Measurements from ENCODE around the gene HOXC11.

The HOXC11 gene

DNA sequence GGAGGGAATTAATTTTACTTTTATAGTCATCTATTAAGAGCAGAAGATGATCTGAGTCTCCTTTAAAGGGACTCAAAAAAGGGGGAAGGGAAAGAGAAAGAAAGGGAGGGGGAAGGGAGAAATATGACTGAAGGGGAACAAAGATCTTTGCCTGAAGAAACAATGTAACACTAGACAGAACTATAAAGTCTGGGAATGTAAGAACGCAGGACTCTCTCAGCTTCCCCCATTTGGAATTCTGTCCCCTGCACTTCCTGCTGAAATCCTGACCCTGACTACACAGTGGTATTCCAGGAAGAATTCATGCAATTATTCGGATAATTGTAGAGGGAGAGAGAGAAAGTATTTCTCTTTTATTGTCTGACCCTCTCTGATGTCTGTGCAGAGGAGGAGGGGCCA is 8.6 kb upstream of the HOXC11 start:
- TF ChIP-seq, protein P1, sequence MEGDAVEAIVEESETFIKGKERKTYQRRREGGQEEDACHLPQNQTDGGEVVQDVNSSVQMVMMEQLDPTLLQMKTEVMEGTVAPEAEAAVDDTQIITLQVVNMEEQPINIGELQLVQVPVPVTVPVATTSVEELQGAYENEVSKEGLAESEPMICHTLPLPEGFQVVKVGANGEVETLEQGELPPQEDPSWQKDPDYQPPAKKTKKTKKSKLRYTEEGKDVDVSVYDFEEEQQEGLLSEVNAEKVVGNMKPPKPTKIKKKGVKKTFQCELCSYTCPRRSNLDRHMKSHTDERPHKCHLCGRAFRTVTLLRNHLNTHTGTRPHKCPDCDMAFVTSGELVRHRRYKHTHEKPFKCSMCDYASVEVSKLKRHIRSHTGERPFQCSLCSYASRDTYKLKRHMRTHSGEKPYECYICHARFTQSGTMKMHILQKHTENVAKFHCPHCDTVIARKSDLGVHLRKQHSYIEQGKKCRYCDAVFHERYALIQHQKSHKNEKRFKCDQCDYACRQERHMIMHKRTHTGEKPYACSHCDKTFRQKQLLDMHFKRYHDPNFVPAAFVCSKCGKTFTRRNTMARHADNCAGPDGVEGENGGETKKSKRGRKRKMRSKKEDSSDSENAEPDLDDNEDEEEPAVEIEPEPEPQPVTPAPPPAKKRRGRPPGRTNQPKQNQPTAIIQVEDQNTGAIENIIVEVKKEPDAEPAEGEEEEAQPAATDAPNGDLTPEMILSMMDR (IDR thresholded peaks at IDR 0.05) = no peak

DNA sequence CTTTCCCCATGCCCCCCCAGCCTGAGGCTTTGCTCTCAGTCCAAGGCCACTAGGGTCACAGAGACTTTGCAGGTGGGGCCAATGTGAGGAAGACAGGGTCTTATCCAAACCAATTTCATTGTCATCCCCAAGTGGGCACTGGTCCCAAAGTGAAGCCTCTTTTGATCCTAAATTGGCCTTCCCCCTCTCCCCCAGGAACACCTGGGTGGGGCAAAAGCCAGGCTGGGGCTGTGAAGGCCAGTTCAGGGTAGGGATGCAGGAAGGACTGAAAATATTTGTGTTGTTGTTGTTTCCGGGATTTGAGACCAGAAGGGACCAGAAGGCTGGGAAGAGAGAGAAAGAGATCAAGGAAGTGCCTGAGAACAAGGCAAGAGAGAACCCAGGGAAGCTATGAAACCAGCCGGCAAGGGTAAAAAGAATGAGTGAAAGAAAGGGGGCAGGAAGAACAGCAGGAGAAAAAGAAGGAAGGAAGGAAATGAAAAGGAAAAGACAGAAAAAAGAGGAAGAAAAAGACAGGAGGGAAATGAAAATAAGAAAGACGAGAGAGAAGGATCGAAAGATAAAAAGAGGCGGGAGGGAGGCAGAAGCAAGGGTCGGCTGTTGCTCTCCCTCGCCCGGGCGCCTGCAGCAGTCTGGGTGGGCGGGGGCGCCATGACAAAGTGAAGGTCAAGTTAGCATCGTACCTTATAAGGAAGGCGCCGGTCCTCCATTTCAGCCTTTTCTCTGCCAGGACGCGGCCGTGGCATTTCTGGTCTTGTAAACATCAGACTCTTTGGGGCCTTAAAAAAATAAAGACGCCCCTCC is 7.4 kb upstream of the HOXC11 start:
- TF ChIP-seq, protein P1 (IDR thresholded peaks at IDR 0.05) = no peak

DNA sequence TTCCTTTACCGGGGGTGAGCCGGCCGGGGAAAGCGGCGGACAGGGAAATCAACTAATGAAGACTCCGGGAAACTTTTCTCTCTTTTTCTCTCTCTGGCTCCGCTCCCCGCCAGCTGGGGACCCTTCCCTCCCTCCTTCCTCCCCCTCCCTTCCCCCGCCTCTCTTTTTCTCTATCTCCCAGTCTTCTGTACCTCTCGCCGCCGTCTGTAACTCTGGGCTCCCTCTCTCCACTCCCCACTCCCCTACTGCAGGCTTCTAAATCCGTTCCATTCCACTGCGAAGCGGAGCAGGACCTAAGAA is 6.9 kb upstream of the HOXC11 start:
- TF ChIP-seq, protein P1 (IDR thresholded peaks at IDR 0.05) = no peak

DNA sequence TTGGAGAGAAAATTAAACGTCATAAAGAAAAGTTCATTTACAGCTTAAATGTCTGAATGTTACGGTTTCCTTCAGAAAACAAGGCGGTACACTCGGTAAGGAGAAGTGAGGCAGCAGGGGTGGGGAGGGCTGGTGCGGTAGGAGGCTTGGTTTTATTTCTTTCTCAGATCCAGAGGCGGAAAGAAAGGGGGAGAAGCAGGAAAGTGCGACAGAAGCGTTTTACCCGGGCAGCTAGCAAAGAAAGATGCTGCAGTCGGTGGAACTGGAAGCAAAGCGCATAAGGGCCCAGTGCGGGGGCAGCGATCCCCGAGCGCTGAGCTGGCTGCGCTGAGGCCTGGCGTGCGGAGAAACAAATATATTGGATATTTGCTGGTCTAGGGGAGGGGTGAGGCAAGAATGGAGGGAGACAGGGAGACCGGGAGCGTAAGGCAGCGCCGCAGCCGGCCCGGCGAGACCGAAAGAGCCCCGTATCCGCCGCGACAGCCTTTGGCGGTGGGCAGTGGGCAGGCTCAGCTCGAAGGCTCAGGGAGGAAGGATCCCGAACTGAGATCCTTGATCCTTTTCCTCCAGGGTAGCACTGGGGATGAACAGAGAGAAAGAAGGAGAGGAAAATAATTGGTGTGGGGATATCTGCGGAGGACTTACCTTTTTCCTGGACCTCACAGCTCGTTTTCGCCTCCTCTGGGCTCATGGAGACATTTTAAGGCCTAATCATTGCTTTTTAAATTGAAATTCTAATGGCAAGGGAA is 6.4 kb upstream of the HOXC11 start:
- TF ChIP-seq, protein P1 (IDR thresholded peaks at IDR 0.05) = no peak

DNA sequence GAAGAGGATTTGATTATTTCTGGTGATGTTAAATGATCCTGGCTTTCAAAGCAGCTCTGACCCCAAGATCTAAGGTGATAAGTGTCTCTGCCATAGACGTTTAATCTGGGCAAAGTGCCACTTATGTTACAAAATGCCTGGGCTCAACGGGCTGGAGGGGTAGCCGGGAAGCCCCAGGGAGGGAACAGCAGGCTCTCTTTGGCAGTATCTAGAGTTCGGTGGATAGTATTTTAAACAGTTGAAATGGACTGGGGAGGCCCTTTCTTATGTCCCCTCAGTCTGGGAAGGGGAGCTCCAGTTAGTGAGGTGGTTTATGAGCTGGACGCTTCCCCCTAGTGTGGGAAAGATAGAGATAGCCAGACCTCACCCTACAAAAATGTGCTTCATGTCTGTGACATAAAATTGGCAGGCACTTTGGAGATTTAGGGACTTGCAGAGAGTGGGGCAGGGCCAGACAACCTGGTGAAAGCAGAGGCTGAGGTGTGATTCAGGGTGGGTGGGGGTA is 5.5 kb upstream of the HOXC11 start:
- TF ChIP-seq, protein P1 (IDR thresholded peaks at IDR 0.05) = no peak

DNA sequence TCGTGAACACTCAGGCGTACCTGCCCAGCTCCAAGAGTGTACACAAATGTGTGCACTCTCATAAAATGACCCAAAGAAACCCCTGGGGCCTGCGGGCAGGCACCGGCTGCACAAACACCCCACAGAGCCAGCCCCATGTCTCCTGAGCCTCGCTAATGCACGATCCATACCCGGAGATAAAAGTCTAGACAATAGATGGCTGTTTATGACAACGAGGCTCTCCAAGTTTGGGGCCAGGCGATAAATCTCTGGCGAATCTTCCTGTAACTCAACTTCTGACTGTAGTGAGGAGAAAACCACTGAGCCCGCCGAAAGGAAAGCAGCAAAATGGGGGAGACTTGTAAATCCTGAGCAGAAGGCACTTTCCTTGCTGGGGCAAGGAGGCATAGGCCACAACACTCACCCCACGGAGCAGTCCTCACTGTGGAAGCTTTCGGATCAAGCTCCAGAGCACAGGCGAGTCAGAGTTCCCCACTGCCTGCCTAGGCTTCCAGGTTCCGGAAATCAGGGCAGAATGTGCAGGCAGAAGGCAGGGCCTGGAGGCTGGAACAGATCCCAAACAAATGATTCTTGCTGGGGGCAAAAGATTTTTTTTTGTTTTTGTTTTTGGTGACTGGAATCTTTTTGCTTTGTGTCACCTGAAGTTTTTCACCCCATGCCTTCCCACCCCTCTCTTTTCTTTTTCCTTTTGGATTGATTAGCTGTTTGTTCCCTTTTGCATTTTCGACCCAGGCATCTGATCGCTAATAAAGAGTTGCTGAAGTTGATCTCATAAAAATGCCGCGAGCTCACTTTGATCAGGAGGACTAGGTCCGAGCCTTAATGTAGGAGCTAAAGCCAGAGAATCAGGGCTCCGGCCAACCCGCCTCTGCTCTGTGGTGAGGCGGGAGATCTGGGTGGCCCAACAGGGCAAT is 4.5 kb upstream of the HOXC11 start:
- TF ChIP-seq, protein P1 (IDR thresholded peaks at IDR 0.05) = no peak

DNA sequence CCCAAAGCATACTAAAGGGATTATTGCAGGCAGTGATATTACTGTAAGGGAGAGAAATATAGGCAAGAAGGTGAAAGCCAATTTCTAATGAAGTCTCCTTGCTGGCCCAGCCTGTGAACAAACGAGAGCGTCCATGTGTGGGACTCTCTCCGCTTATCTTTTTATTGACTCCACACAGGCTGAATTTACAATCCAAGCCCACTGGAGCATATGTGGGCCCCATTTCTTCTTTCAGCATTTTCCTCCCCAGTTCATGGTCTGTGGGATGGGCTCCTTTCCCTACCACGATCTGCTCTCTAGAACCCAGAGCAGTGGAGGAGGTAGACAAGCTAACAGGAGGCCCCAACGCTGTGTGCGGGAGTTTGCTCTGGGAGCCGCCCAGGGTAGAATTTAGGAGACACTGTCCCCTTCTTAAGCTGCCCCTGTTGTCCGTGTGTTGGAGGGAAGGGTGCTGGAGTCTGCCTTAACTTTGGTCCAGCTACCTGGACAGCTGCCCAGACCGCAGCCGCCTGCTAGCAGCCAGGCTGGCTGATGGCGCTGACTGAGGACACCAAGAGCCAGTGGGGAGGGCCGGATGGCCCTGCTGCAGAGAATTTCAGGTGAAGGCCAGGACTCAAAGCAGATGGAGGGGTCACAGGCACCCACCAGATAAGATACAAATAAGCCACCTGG is 3.2 kb upstream of the HOXC11 start:
- TF ChIP-seq, protein P1 (IDR thresholded peaks at IDR 0.05) = no peak
